ENCODE data around the gene KCNK1.

- TF ChIP-seq CTCF (IDR thresholded peaks at IDR 0.05; ENCODE audit: low read depth, low read length) (no peak), POLR2A (IDR thresholded peaks at IDR 0.05; ENCODE audit: extremely low read depth, insufficient read length) (no peak), MAX (IDR thresholded peaks at IDR 0.05; ENCODE audit: low read depth, low read length) (no peak), MYC (IDR thresholded peaks at IDR 0.05; ENCODE audit: low read depth, low read length) (no peak)
Measured at GRCh38 chr1:233614743-233615521, 1.0 kb downstream of the KCNK1 start.
